NT2/D1 (cell line): Measurements from ENCODE around the gene RNLS.

Experiments used
- DNase-seq: peaks from one replicate; pipeline ENCODE4 v3.0.0-alpha.2; 2011; ENCODE audit warnings: low read depth, low spot score
- H3K27me3 ChIP-seq: 2 replicates; pipeline ENCODE4 v1.6.0; 2011; ENCODE audit warnings: mild to moderate bottlenecking; ENCODE audit not compliant: insufficient read length, insufficient read depth
- H3K36me3 ChIP-seq: 2 replicates; pipeline ENCODE4 v1.6.1; 2011; ENCODE audit warnings: mild to moderate bottlenecking, low read length, mixed read lengths; ENCODE audit not compliant: insufficient read depth, insufficient read length
- H3K4me1 ChIP-seq: 2 replicates; pipeline ENCODE4 v1.5.1; 2011; ENCODE audit not compliant: insufficient read depth, insufficient read length
- H3K4me3 ChIP-seq: 2 replicates; pipeline ENCODE4 v1.5.1; 2011; ENCODE audit warnings: low read depth; ENCODE audit not compliant: insufficient read length
- H3K9ac ChIP-seq: 2 replicates; pipeline ENCODE4 v1.6.0; 2011; ENCODE audit warnings: low read depth; ENCODE audit not compliant: insufficient read length
- H3K9me3 ChIP-seq: 2 replicates; pipeline ENCODE4 v1.5.1; 2011; ENCODE audit warnings: mild to moderate bottlenecking, low read length; ENCODE audit not compliant: insufficient read depth
- SUZ12 ChIP-seq: IDR thresholded peaks from 2 replicates; pipeline ENCODE4 v1.6.1; 2011; ENCODE audit not compliant: insufficient read length, insufficient read depth; ENCODE audit errors: extremely low read depth
- YY1 ChIP-seq: IDR thresholded peaks from 2 replicates; pipeline ENCODE4 v1.6.1; 2011; ENCODE audit not compliant: insufficient read length, insufficient read depth
- ZNF274 ChIP-seq: IDR thresholded peaks from 2 replicates; pipeline ENCODE4 v1.6.1; 2011; ENCODE audit warnings: mild to moderate bottlenecking, low read depth, low read length

RNLS gene

GRCh38 chr10:88259381-88259780, 323.7 kb downstream of the RNLS start:
- H3K4me1 ChIP-seq: no peaks in the 10 kb centered on the region
- H3K36me3 ChIP-seq: no peaks in the 10 kb centered on the region
- no peaks in the 10 kb centered on the region for H3K9me3 ChIP-seq
- H3K9ac ChIP-seq: no peak overlapping the region
- no peaks in the 10 kb centered on the region for H3K27me3 ChIP-seq
- DNase-seq: no peak
- no peak overlapping the region for H3K4me3 ChIP-seq
- TF ChIP-seq ZNF274 (no peak), YY1 (no peak), SUZ12 (no peak)

GRCh38 chr10:88256886-88257285, 326.2 kb downstream of the RNLS start:
- no peak overlapping the region for H3K4me3 ChIP-seq

GRCh38 chr10:88256013-88256680, 327.0 kb downstream of the RNLS start:
- no peaks in the 10 kb centered on the region for H3K9me3 ChIP-seq
- H3K36me3 ChIP-seq: no peaks in the 10 kb centered on the region
- TF ChIP-seq ZNF274 (no peak), SUZ12 (no peak), YY1 (no peak)
- H3K4me1 ChIP-seq: no peaks in the 10 kb centered on the region
- H3K4me3 ChIP-seq: no peak overlapping the region
- no peaks in the 10 kb centered on the region for H3K27me3 ChIP-seq
- H3K9ac ChIP-seq: no peak overlapping the region
- DNase-seq: no peak

More at GRCh38 chr10:88256886-88257285, 326.2 kb downstream of the RNLS start:
- Histone ChIP-seq H3K27me3 (no peaks in the 10 kb centered on the region), H3K9me3 (no peaks in the 10 kb centered on the region), H3K4me1 (no peaks in the 10 kb centered on the region), H3K9ac (no peak overlapping the region), H3K36me3 (no peaks in the 10 kb centered on the region)
- TF ChIP-seq ZNF274: no peak
- TF ChIP-seq YY1: no peak
- TF ChIP-seq SUZ12: no peak
- DNase-seq: no peak

- no peak overlapping the region for H3K4me3 ChIP-seq
- DNase-seq: no peak
These were observed 329.0 kb downstream of the RNLS start for GRCh38 chr10:88254091-88254490.

GRCh38 chr10:88253622-88254021, 329.5 kb downstream of the RNLS start:
- DNase-seq: no peak
- H3K4me1 ChIP-seq: no peaks in the 10 kb centered on the region
- no peaks in the 10 kb centered on the region for H3K9me3 ChIP-seq
- H3K27me3 ChIP-seq: no peaks in the 10 kb centered on the region
- H3K36me3 ChIP-seq: no peaks in the 10 kb centered on the region
- H3K4me3 ChIP-seq: no peak overlapping the region
- TF ChIP-seq SUZ12 (no peak), YY1 (no peak), ZNF274 (no peak)
- no peak overlapping the region for H3K9ac ChIP-seq

More at GRCh38 chr10:88254091-88254490, 329.0 kb downstream of the RNLS start:
- Histone ChIP-seq H3K9ac (no peak overlapping the region), H3K9me3 (no peaks in the 10 kb centered on the region), H3K36me3 (no peaks in the 10 kb centered on the region), H3K4me1 (no peaks in the 10 kb centered on the region), H3K27me3 (no peaks in the 10 kb centered on the region)
- TF ChIP-seq ZNF274: no peak

- no peaks in the 10 kb centered on the region for H3K9me3 ChIP-seq
- no peaks in the 10 kb centered on the region for H3K27me3 ChIP-seq
- no peak overlapping the region for H3K4me3 ChIP-seq
- TF ChIP-seq YY1: no peak
- TF ChIP-seq ZNF274: no peak
- no peak for TF ChIP-seq SUZ12
- H3K36me3 ChIP-seq: no peaks in the 10 kb centered on the region
- no peak overlapping the region for H3K9ac ChIP-seq
- DNase-seq: no peak
- H3K4me1 ChIP-seq: no peaks in the 10 kb centered on the region
These were observed 330.0 kb downstream of the RNLS start for GRCh38 chr10:88253128-88253527.

GRCh38 chr10:88249450-88249849, 333.7 kb downstream of the RNLS start:
- DNase-seq: no peak
- H3K4me3 ChIP-seq: no peak overlapping the region
- no peak overlapping the region for H3K9ac ChIP-seq
- no peaks in the 10 kb centered on the region for H3K36me3 ChIP-seq
- no peak for TF ChIP-seq ZNF274
- no peak for TF ChIP-seq YY1
- H3K4me1 ChIP-seq: no peaks in the 10 kb centered on the region
- H3K27me3 ChIP-seq: no peaks in the 10 kb centered on the region
- H3K9me3 ChIP-seq: no peaks in the 10 kb centered on the region

GRCh38 chr10:88246675-88247074, 336.4 kb downstream of the RNLS start:
- Histone ChIP-seq H3K4me1 (no peaks in the 10 kb centered on the region), H3K4me3 (no peak overlapping the region), H3K9me3 (no peaks in the 10 kb centered on the region), H3K36me3 (no peaks in the 10 kb centered on the region), H3K27me3 (no peaks in the 10 kb centered on the region), H3K9ac (no peak overlapping the region)
- no peak for TF ChIP-seq ZNF274
- no peak for TF ChIP-seq SUZ12
- no peak for TF ChIP-seq YY1
- no peak for DNase-seq
